GM19240 (cell line): ENCODE measurements around the gene FBXO15.

Experiments
- DNase-seq: peaks from one replicate; pipeline ENCODE4 v3.0.0; 2011; ENCODE audit warnings: low spot score; ENCODE audit not compliant: insufficient read length

FBXO15 gene

GRCh38 chr18:74115046-74115445 is 32.6 kb downstream of the FBXO15 start:
- no peak for DNase-seq

- DNase-seq, result no peak
Observed at GRCh38 chr18:74114116-74114515, 33.5 kb downstream of the FBXO15 start.

DNA sequence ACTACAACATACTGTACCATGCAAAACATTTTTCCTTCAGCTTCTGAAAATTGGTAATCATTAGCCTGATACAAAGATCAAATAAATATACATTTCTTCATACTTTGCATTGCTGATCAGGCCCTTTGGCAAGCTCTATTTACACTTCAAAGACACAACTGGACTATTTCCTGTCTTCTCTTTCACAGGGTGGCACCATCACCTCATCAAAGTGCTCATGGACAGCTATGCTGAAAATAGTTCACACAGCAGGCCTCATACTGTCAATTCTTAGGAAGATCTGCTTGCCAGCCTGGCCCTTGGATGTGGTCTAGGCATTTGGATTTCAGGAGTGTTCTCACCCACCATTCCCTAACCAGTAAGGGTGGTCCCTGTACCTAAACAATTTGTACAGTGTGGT is 33.9 kb downstream of the FBXO15 start:
- no peak for DNase-seq

DNA sequence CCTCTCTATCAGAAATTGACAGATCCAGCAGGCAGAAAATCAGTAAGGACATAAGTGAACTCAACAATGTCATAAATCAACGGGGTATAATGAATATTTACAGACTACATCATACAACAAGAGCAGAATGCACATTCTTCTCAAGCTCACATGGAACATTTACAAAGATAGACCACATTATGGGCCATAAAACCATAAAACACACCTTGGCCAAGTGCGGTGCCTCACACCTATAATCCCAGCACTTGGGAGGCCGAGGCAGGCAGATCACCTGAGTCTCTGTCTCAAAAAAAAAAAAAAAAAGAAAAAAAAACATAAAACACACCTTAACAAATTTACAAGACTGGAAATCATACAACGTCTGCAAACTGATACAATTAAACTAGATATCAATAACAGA is 36.7 kb downstream of the FBXO15 start:
- no peak for DNase-seq

DNA sequence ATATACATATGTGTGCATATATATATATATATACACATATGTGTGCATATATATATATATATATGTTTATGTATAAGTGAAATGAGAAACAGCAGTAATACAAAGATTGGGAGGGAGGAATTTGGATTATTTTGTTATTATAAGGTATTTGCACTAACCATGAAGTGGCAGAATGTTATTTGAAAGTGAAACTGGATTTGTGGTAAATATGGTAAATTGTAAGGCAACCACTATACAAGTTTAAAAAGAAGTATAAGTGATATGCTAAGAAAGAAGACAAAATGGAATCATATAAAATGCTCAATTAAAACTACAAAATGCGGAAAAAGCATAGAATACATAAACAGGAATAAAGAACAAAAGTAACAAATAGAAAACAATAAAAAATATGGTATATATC is 37.5 kb downstream of the FBXO15 start:
- DNase-seq, result no peak

DNA sequence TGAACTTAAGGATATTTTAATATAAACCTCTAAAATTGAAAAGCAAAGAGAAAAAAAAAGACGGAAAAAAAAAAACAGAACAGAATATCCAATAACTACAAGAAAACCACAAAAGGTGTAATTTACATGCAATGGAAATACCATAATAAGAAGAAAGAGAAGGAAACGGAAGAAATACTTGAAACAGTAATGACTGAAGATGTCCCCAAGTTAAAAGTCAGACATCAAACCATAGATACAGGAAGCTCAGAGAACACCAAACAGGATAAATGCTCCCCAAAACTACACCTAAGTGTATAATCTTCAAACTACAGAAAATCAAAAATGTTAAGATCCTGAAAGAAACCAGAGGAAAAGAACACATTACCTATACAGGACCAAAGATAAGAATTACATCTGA is 39.2 kb downstream of the FBXO15 start:
- DNase-seq, result no peak

DNA sequence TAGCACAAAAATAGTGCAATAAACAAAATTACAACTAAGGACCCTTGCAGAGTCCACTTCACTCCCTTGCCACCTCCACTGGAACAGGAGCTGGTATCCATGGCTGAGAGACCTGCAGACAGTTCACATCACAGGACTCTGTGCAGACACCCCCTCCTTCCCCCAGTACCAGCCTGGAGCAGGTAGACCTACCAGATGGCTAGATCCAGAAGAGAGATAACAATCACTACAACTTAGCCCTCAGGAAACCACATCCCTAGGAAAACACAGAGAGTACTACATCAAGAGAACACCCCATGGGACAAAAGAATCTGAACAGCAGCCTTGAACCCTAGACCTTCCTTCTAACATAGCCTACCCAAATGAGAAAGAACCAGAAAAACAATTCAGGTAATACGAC is 49.8 kb downstream of the FBXO15 start:
- no peak for DNase-seq

DNA sequence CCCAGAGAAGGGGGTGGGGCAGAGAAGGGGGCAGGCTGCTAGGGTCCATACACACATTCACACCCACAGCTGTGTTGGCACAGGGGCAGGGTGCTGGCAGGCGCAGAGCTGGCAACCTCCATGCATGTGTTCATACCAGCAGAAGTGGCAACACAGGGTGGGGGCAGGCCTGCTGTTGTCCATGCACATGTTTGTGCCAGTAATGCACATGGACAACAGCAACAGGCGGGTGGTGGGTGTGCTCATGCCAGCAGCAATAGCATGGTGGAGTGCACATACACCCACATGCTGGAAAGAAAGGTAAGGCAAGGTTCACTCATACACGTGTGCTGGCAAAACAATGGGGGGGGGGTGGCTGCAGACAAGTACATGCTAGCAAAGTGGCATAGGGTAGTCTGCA is 54.7 kb downstream of the FBXO15 start:
- DNase-seq, result no peak

DNA sequence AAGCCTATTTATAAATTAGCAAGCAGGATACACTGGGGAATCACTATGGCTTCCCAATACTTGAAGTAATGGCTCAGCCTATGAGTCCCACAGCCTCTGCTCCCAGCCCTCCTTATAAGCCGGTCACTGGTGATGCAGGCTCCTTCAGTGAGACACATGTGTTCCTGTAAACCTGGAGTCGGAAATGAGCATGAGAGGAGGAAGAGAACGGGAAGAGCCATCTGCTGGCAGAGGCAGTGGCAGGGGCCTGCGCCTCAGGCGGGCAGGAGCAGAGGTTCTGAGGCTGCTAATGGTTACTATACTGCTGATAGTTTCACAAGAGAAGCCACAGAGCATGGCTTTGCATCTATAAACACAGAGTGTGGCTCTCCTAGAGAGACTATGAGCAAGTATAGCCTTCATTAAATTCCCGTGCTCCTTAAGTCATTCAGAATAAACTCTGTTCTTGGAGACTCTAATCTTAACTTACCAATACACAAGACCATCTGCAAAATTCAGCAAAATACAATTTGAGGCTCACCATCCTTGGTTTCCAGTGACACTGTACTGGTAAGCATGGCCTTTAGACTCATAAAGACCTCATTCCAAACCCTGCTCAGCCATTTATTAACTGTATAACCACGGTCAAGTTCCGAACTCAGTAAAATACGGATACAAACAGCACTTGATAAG is 63.3 kb downstream of the FBXO15 start:
- DNase-seq, result no peak

DNA sequence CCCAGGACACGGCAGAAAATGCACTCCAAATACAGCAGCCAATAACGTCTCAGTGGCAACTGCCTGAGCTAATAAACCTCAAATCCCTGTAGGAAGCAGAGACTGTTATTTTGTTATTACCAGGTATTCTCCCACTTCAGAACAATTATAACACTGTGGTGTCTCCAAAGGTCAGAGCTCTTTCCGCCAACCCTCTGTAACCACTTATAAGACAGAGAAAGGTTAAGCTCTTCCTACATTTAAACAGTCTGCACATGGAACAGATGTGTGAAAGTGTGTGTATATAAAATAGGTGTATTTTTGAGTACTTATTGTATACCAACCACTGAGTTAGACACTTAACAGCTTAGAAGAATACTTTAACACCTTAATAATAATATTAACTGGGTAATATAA is 64.1 kb downstream of the FBXO15 start:
- no peak for DNase-seq

GRCh38 chr18:74082742-74083556 is 64.7 kb downstream of the FBXO15 start:
- DNase-seq, result no peak

DNA sequence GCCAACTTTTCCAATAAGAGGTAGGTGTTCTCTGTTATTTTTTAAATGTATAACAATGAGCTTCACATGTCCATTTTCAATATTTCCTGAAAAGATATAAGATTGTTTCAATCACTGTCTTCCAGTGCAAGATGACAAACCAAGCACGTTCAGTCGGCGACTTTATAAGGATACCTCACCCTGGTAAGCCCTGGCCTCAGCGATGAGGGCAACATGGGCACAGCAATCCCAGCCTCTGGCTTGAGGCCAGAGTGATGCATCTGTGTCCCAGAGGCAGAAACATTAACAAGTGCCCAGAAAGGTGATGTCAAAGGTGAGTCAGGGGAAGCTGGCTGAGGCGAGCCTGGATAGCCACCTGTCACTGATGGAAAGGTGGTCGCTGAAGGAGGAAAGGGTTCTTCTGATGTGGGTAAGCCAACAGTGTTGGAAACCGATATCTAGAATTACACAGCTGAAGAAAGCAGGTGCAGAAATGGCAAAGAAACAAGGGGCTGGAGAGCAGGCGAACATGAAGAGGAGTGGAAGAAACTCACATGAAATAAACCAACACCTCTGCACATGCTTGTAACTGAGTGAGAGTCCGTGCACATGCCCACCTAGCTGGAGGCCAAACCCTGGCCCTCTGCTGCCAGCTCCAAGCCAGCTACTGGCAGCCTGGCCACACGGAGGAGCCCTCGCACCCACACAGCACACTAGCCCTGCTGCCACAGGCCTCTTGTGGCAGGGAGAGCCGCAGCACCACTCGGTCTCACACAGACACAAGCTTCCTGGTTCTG is 65.5 kb downstream of the FBXO15 start:
- peak; percentile 35 for DNase-seq

DNA sequence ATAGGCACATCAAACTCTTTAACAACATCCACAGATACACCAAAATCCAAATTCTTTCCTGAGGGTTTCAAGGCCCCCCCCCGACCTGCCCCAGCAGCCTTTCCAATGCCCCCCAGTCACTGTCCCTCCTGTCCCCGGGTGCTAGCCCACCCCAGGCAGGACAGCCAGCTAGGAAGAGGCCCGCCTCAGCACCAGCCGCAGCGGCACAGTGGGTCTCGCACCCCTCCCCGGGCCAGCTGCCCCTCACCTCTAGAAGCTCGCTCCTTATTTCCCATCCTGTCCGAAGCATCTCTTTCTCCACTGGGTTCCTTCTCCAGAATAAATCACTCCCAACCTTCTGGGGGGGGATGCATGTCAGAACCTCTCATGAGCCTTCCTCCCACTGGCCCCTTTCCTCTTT is 69.4 kb downstream of the FBXO15 start:
- no peak for DNase-seq

- DNase-seq, result no peak
Observed at GRCh38 chr18:74074668-74075564, 72.7 kb downstream of the FBXO15 start.

DNA sequence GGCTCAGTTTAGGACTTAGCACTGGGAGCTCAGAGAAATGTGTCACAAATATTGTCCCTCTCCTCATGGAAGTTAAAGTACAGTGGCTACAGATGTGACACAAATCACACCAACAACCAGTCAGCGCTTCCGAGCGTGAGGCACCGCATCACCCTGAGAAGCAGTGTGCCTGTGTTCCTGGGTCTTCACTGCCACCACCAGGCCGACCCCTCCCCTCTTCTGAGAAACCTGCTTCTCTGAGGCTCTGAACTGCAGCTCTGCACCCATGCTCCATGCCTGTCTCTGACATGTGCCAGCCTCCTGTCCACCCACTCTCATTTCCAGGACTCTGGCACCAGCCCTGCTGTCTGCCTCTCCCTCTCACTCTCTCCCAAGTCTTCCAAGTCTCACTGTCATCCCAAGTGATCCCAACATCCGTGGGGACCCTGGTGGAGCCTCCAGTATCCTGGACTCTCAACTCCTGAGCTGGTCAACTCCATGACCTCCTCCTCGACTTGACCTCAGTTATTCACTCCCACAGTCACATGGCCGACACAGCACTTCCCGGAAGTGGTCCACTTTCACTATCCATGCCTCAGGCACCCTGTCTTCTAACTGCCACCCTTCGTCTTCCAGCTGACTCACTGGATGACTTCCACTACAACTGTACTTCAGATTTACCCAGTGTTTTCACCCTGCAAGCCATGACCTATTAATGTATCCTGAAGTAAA is 73.5 kb downstream of the FBXO15 start:
- DNase-seq, result no peak

DNA sequence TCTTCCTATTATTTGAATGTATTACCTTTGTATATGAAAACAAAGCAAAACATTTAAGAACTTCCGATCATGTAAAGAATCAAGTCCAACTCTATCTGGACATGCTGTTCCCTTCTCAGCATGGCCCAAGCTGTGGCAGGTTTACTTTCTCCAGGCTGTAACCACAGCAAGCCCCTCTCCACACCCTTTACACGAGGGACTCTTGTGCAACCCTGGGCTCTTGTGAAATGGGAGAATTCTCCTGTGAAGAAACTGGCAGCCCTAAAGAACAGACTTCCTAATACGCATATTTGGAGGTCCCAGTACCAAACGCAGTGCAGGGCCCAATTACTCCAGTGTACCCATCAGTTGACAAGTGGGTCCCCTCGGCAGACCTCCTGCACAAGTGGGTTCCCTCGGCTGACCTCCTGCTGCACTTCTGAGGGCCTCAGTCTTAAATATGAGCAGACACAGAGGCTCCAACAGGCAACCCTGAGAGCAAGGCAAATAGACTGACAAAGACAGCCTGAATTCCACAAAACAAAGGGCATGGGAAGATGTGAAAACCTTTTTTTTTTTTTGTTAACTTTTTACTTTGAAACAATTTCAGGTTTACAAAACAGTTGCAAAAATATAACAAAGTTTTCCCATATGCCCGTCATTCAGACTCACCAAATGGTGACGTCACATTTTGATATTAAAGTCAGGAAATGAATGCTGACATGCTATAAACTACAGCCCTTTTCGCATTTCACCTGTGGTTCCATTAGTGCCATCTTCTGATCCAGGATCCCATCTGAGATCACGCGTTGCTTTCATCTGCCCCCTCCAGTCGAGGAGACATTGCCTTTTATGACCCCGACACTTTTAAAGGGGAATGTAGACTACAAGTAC is 78.2 kb downstream of the FBXO15 start:
- DNase-seq, result no peak

- DNase-seq, result no peak
Observed at GRCh38 chr18:74068296-74068695, 79.3 kb downstream of the FBXO15 start.

DNA sequence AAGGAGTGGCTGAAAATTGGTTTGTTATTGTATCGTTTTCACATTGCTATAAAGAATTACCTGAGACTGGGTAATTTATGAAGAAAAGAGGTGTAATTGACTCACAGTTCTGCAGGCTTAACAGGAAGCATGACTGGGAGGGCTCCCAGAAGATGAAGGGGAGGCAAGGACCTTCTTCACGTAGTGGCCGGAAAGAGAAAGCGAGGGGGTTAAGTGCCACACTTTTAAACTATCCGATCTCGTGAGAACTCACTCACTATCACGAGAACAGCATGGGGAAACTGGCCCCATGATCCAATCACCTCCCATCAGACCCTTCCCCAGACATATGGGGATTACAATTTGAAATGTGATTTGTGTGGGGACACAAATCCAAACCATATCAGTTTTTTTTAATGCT is 81.6 kb downstream of the FBXO15 start:
- DNase-seq, result no peak

GRCh38 chr18:74065366-74065765 is 82.3 kb downstream of the FBXO15 start:
- no peak for DNase-seq

GRCh38 chr18:74064510-74064909 is 83.1 kb downstream of the FBXO15 start:
- DNase-seq, result no peak
